Activated CD4-positive, alpha-beta T cell treated with anti-CD3 and anti-CD28 coated beads, Interleukin-2, amount 10 ng/mL, durations not matched to agents 24 days and 14 days (primary cell): Measurements from ENCODE around the gene WDFY4. TPM values are rescaled to one million over a fixed set of nuclear protein-coding genes. Genes with fewer than 3 reads are reported as not detected.

Experiments used
- DNase-seq: peaks from one replicate; pipeline ENCODE4 v3.0.0; 2022
- H3K27ac Mint-ChIP-seq: one replicate; pipeline ENCODE4 v1.8.0; 2022; ENCODE audit warnings: mild to moderate bottlenecking, mixed read lengths
- H3K27me3 Mint-ChIP-seq: one replicate; pipeline ENCODE4 v1.8.0; 2022; ENCODE audit warnings: mixed read lengths
- H3K36me3 Mint-ChIP-seq: one replicate; pipeline ENCODE4 v1.8.0; 2022; ENCODE audit warnings: low read depth, mild to moderate bottlenecking, mixed read lengths
- H3K4me1 Mint-ChIP-seq: one replicate; pipeline ENCODE4 v1.8.0; 2021; ENCODE audit warnings: mixed read lengths
- H3K4me3 Mint-ChIP-seq: one replicate; pipeline ENCODE4 v1.8.0; 2022; ENCODE audit warnings: mild to moderate bottlenecking, moderate library complexity, mixed read lengths
- H3K9me3 Mint-ChIP-seq: one replicate; pipeline ENCODE4 v1.8.0; 2021; ENCODE audit warnings: mixed read lengths
- intact Hi-C: fragments of 100-400 bp; cut with micrococcal nuclease; formaldehyde crosslinking; loops from one replicate; pipeline ENCODE4 v1.15.1; 2023
- total RNA-seq: library from RNA; stranded (reverse); gene quantifications from 2 replicates; pipeline ENCODE4 v1.2.3, GENCODE V29; 2022

Gene WDFY4
- total RNA-seq, 1 donor from 2014 or later, result 0.05 TPM

- intact Hi-C loops, result no loop called here
- Mint-ChIP-seq H3K27me3 (no peaks in the 10 kb centered on the region), H3K4me1 (no peaks in the 10 kb centered on the region), H3K4me3 (no peak overlapping the region), H3K9me3 (no peaks in the 10 kb centered on the region), H3K36me3 (no peaks in the 10 kb centered on the region), H3K27ac (no peak overlapping the region)
- DNase-seq, result no peak
These were observed 256.3 kb downstream of the WDFY4 start for GRCh38 chr10:48940958-48941357.

- Mint-ChIP-seq H3K4me3 (no peak overlapping the region), H3K27me3 (no peaks in the 10 kb centered on the region), H3K9me3 (no peaks in the 10 kb centered on the region), H3K4me1 (no peaks in the 10 kb centered on the region), H3K27ac (no peak overlapping the region), H3K36me3 (no peaks in the 10 kb centered on the region)
- intact Hi-C loops, result no loop called here
- DNase-seq, result no peak
These were observed 256.9 kb downstream of the WDFY4 start for GRCh38 chr10:48941427-48942075.

GRCh38 chr10:48943096-48943495 lies 258.4 kb downstream of the WDFY4 start:
- no peak overlapping the region for H3K4me3 Mint-ChIP-seq
- H3K36me3 Mint-ChIP-seq, result no peaks in the 10 kb centered on the region
- intact Hi-C loops, result no loop called here
- H3K4me1 Mint-ChIP-seq, result no peaks in the 10 kb centered on the region
- H3K27ac Mint-ChIP-seq, result no peak overlapping the region
- DNase-seq, result no peak
- no peaks in the 10 kb centered on the region for H3K9me3 Mint-ChIP-seq
- H3K27me3 Mint-ChIP-seq, result no peaks in the 10 kb centered on the region

- Mint-ChIP-seq H3K9me3 (no peaks in the 10 kb centered on the region), H3K27ac (no peak overlapping the region), H3K27me3 (no peaks in the 10 kb centered on the region), H3K36me3 (no peaks in the 10 kb centered on the region), H3K4me3 (no peak overlapping the region), H3K4me1 (no peaks in the 10 kb centered on the region)
- intact Hi-C loops, result no loop called here
- no peak for DNase-seq
These were observed 259.5 kb downstream of the WDFY4 start for GRCh38 chr10:48944171-48944570.

GRCh38 chr10:48945441-48946130 lies 260.9 kb downstream of the WDFY4 start:
- Mint-ChIP-seq H3K27ac (no peak overlapping the region), H3K4me3 (no peak overlapping the region)

GRCh38 chr10:48946332-48946731 lies 261.7 kb downstream of the WDFY4 start:
- Mint-ChIP-seq H3K27me3 (no peaks in the 10 kb centered on the region), H3K4me3 (no peak overlapping the region), H3K27ac (no peak overlapping the region), H3K36me3 (no peaks in the 10 kb centered on the region), H3K9me3 (no peaks in the 10 kb centered on the region), H3K4me1 (no peaks in the 10 kb centered on the region)
- no peak for DNase-seq
- intact Hi-C loops, result no loop called here

More at GRCh38 chr10:48945441-48946130, 260.9 kb downstream of the WDFY4 start:
- Mint-ChIP-seq H3K4me1 (no peaks in the 10 kb centered on the region), H3K27me3 (no peaks in the 10 kb centered on the region), H3K9me3 (no peaks in the 10 kb centered on the region), H3K36me3 (no peaks in the 10 kb centered on the region)
- DNase-seq, result no peak
- intact Hi-C loops, result no loop called here

GRCh38 chr10:48946891-48947500 lies 262.3 kb downstream of the WDFY4 start:
- no peak for DNase-seq
- H3K27ac Mint-ChIP-seq, result no peak overlapping the region
- H3K36me3 Mint-ChIP-seq, result no peaks in the 10 kb centered on the region
- no peaks in the 10 kb centered on the region for H3K27me3 Mint-ChIP-seq
- intact Hi-C loops, result no loop called here
- H3K4me1 Mint-ChIP-seq, result no peaks in the 10 kb centered on the region
- H3K4me3 Mint-ChIP-seq, result no peak overlapping the region
- H3K9me3 Mint-ChIP-seq, result no peaks in the 10 kb centered on the region

- H3K9me3 Mint-ChIP-seq, result no peaks in the 10 kb centered on the region
- no peaks in the 10 kb centered on the region for H3K36me3 Mint-ChIP-seq
- intact Hi-C loops, result no loop called here
- no peak overlapping the region for H3K27ac Mint-ChIP-seq
- no peaks in the 10 kb centered on the region for H3K27me3 Mint-ChIP-seq
- DNase-seq, result no peak
- no peak overlapping the region for H3K4me3 Mint-ChIP-seq
- no peaks in the 10 kb centered on the region for H3K4me1 Mint-ChIP-seq
These were observed 263.2 kb downstream of the WDFY4 start for GRCh38 chr10:48947690-48948469.

GRCh38 chr10:48948470-48949037 lies 263.9 kb downstream of the WDFY4 start:
- Mint-ChIP-seq H3K9me3 (no peaks in the 10 kb centered on the region), H3K36me3 (no peaks in the 10 kb centered on the region), H3K27me3 (no peaks in the 10 kb centered on the region), H3K4me3 (no peak overlapping the region), H3K4me1 (no peaks in the 10 kb centered on the region), H3K27ac (no peak overlapping the region)
- no peak for DNase-seq
- intact Hi-C loops, result no loop called here

GRCh38 chr10:48951707-48952106 lies 267.0 kb downstream of the WDFY4 start:
- Mint-ChIP-seq H3K36me3 (no peaks in the 10 kb centered on the region), H3K4me3 (no peak overlapping the region), H3K27ac (no peak overlapping the region), H3K4me1 (no peaks in the 10 kb centered on the region), H3K27me3 (no peaks in the 10 kb centered on the region), H3K9me3 (no peaks in the 10 kb centered on the region)
- DNase-seq, result no peak
- intact Hi-C loops, result no loop called here

GRCh38 chr10:48957361-48958151 lies 272.9 kb downstream of the WDFY4 start:
- Mint-ChIP-seq H3K36me3 (no peaks in the 10 kb centered on the region), H3K9me3 (no peaks in the 10 kb centered on the region)

GRCh38 chr10:48958598-48959190 lies 274.0 kb downstream of the WDFY4 start:
- H3K36me3 Mint-ChIP-seq, result no peaks in the 10 kb centered on the region
- H3K27ac Mint-ChIP-seq, result no peak overlapping the region
- no peak for DNase-seq
- H3K4me3 Mint-ChIP-seq, result no peak overlapping the region
- no peaks in the 10 kb centered on the region for H3K4me1 Mint-ChIP-seq
- H3K9me3 Mint-ChIP-seq, result no peaks in the 10 kb centered on the region
- intact Hi-C loops, result no loop called here
- H3K27me3 Mint-ChIP-seq, result peaks cover 5% of the 10 kb centered on the region

More at GRCh38 chr10:48957361-48958151, 272.9 kb downstream of the WDFY4 start:
- Mint-ChIP-seq H3K27ac (no peak overlapping the region), H3K4me3 (no peak overlapping the region), H3K27me3 (peaks cover 5% of the 10 kb centered on the region), H3K4me1 (no peaks in the 10 kb centered on the region)
- DNase-seq, result no peak
- intact Hi-C loops, result no loop called here

GRCh38 chr10:48964038-48964437 lies 279.4 kb downstream of the WDFY4 start:
- no peaks in the 10 kb centered on the region for H3K4me1 Mint-ChIP-seq
- H3K4me3 Mint-ChIP-seq, result no peak overlapping the region
- DNase-seq, result no peak
- no peak overlapping the region for H3K27ac Mint-ChIP-seq
- H3K36me3 Mint-ChIP-seq, result no peaks in the 10 kb centered on the region
- H3K27me3 Mint-ChIP-seq, result peaks cover 5% of the 10 kb centered on the region
- H3K9me3 Mint-ChIP-seq, result no peaks in the 10 kb centered on the region
- intact Hi-C loops, result no loop called here
